ENCODE measurements around the gene SLC49A3. TPM values are rescaled to one million over a fixed set of nuclear protein-coding genes. Genes with fewer than 3 reads are reported as not detected.

The SLC49A3 gene
- total RNA-seq, 2 experiments from 2014 or later = not detected

GRCh38 chr4:676871-677235 is 12.1 kb downstream of the SLC49A3 start:
- intact Hi-C loops (cut with micrococcal nuclease; ENCODE audit: unreplicated experiment) = loop anchor here (1.0 to 10.0 kb wide), 4 partner anchors 106 to 1038 kb away; partner anchors contain the start of gene SLBP
- no peaks in the 10 kb centered on the region for H3K9me2 ChIP-seq (ENCODE audit: insufficient read depth, low read length)
- peak overlapping the region; percentile 94 for H3K27ac ChIP-seq (ENCODE audit: low read depth, low read length, poor library complexity, severe bottlenecking)
- ChIA-PET POLR2A (no interaction called here), CTCF (ENCODE audit: unreplicated experiment) (no interaction called here)
- no TSS peak for BruUV-seq (replicated peaks)
- peak overlapping the region; percentile 94 for H3K4me2 ChIP-seq (ENCODE audit: low read length)
- TF ChIP-seq CTCF (conservative IDR thresholded peaks at IDR 0.05; ENCODE audit: low read length) (0 out of 2 replicates have a peak, but pooled peaks have one; percentile 17), EZH2phosphoT487 (IDR thresholded peaks at IDR 0.05; ENCODE audit: borderline replicate concordance, low read depth, low read length) (no peak)
- H4K20me1 ChIP-seq (ENCODE audit: insufficient read depth, low read length) = no peaks in the 10 kb centered on the region
- H3K9me3 ChIP-seq (ENCODE audit: low read length) = no peaks in the 10 kb centered on the region
- H3K4me3 ChIP-seq (ENCODE audit: low read depth, low read length, poor library complexity, severe bottlenecking) = peak overlapping the region; percentile 98
- H3K79me2 ChIP-seq (ENCODE audit: insufficient read depth, low read depth, low read length) = peaks cover 17% of the 10 kb centered on the region
- H2AFZ ChIP-seq (ENCODE audit: low read length) = no peak overlapping the region
- peaks cover 19% of the 10 kb centered on the region for H3K36me3 ChIP-seq (ENCODE audit: insufficient read depth, low read length)
- peak; percentile 89 for DNase-seq (ENCODE audit: low spot score)
- H3K4me1 ChIP-seq (ENCODE audit: insufficient read depth, low read length, poor library complexity, severe bottlenecking) = peaks cover 46% of the 10 kb centered on the region

- intact Hi-C loops (cut with micrococcal nuclease; ENCODE audit: unreplicated experiment) = loop anchor here (1.0 to 10.0 kb wide), 4 partner anchors 107 to 1039 kb away; partner anchors contain the start of gene SLBP
- H3K27ac ChIP-seq (ENCODE audit: low read depth, low read length, poor library complexity, severe bottlenecking) = peak overlapping the region; percentile 94
Observed at GRCh38 chr4:675980-676870, 12.7 kb downstream of the SLC49A3 start.

More at GRCh38 chr4:675980-676870, 12.7 kb downstream of the SLC49A3 start:
- Histone ChIP-seq H3K9me2 (ENCODE audit: insufficient read depth, low read length) (no peaks in the 10 kb centered on the region), H3K4me3 (ENCODE audit: low read depth, low read length, poor library complexity, severe bottlenecking) (peak overlapping the region; percentile 98), H3K4me2 (ENCODE audit: low read length) (peak overlapping the region; percentile 94), H3K4me1 (ENCODE audit: insufficient read depth, low read length, poor library complexity, severe bottlenecking) (peaks cover 46% of the 10 kb centered on the region), H2AFZ (ENCODE audit: low read length) (no peak overlapping the region), H3K79me2 (ENCODE audit: insufficient read depth, low read depth, low read length) (peaks cover 17% of the 10 kb centered on the region), H4K20me1 (ENCODE audit: insufficient read depth, low read length) (no peaks in the 10 kb centered on the region), H3K9me3 (ENCODE audit: low read length) (no peaks in the 10 kb centered on the region), H3K36me3 (ENCODE audit: insufficient read depth, low read length) (peaks cover 25% of the 10 kb centered on the region)
- no TSS peak for BruUV-seq (replicated peaks)
- no peak for TF ChIP-seq EZH2phosphoT487 (IDR thresholded peaks at IDR 0.05; ENCODE audit: borderline replicate concordance, low read depth, low read length)
- no peak for TF ChIP-seq CTCF (conservative IDR thresholded peaks at IDR 0.05; ENCODE audit: low read length)
- CTCF ChIA-PET (ENCODE audit: unreplicated experiment) = no interaction called here
- POLR2A ChIA-PET = no interaction called here
- DNase-seq (ENCODE audit: low spot score) = peak; percentile 92
